NB4 (cell line): Measurements from ENCODE around the gene EXOSC7.

Source experiments
- CTCF ChIP-seq: IDR thresholded peaks from one replicate; pipeline ENCODE4 v1.5.1; 2012; ENCODE audit warnings: low read depth, low read length
- MYC ChIP-seq: IDR thresholded peaks from 2 replicates; pipeline ENCODE4 v1.6.1; 2011; ENCODE audit warnings: low read depth, low read length

GRCh38 chr3:45054196-45054857 is 78.3 kb downstream of the EXOSC7 start:
- TF ChIP-seq CTCF (no peak), MYC (no peak)
